Astrocyte (in vitro differentiated cells and primary cell): ENCODE data around the gene C3orf20. TPM values are rescaled to one million over a fixed set of nuclear protein-coding genes. Genes with fewer than 3 reads are reported as not detected.

ENCODE experiments used
- DNase-seq: peaks from one replicate; pipeline ENCODE4 v3.0.0-alpha.2; 2010; ENCODE audit warnings: low read depth
- FAIRE-seq: peaks from 2 replicates; lab custom pipeline; 2011; peaks lifted over from hg19 to GRCh38; lab: Jason Lieb, UNC
- H2AFZ ChIP-seq: 2 replicates; pipeline ENCODE4 v1.6.0; 2012; ENCODE audit warnings: low read depth, low read length, inconsistent platforms
- H3K27ac ChIP-seq: 2 replicates; pipeline ENCODE4 v1.5.1; 2011; ENCODE audit warnings: low read depth, low read length, inconsistent platforms
- H3K27me3 ChIP-seq: 2 replicates; pipeline ENCODE4 v1.6.0; 2011; ENCODE audit warnings: low read length, inconsistent platforms; ENCODE audit not compliant: insufficient read depth
- H3K36me3 ChIP-seq: 2 replicates; pipeline ENCODE4 v1.5.1; 2011; ENCODE audit warnings: low read length, inconsistent platforms; ENCODE audit not compliant: insufficient read depth
- H3K4me1 ChIP-seq: 2 replicates; pipeline ENCODE4 v1.5.1; 2011; ENCODE audit warnings: low read length, inconsistent platforms; ENCODE audit not compliant: insufficient read depth
- H3K4me2 ChIP-seq: 2 replicates; pipeline ENCODE4 v1.6.0; 2012; ENCODE audit warnings: low read length, inconsistent platforms
- H3K4me3 ChIP-seq: 2 replicates; pipeline ENCODE4 v1.5.1; 2011; ENCODE audit warnings: low read depth, mild to moderate bottlenecking, low read length, inconsistent platforms; ENCODE audit not compliant: insufficient read depth
- H3K79me2 ChIP-seq: 2 replicates; pipeline ENCODE4 v1.6.0; 2012; ENCODE audit warnings: mild to moderate bottlenecking, low read length, inconsistent platforms; ENCODE audit not compliant: insufficient read depth
- H3K9ac ChIP-seq: 2 replicates; pipeline ENCODE4 v1.6.0; 2012; ENCODE audit warnings: mild to moderate bottlenecking, low read length, inconsistent platforms
- H3K9me3 ChIP-seq: 2 replicates; pipeline ENCODE4 v1.5.1; 2012; ENCODE audit warnings: low read depth, mild to moderate bottlenecking, low read length, inconsistent platforms; ENCODE audit not compliant: insufficient read depth
- H4K20me1 ChIP-seq: 2 replicates; pipeline ENCODE4 v1.6.0; 2012; ENCODE audit warnings: low read length, inconsistent platforms; ENCODE audit not compliant: insufficient read depth
- H3K27ac Mint-ChIP-seq: one replicate; pipeline ENCODE4 v1.8.0; 2021; ENCODE audit warnings: mild to moderate bottlenecking, mixed read lengths; ENCODE audit not compliant: unreplicated experiment
- H3K27me3 Mint-ChIP-seq: one replicate; pipeline ENCODE4 v1.8.0; 2021; ENCODE audit warnings: low read depth, mixed read lengths; ENCODE audit not compliant: unreplicated experiment
- H3K36me3 Mint-ChIP-seq: one replicate; pipeline ENCODE4 v1.8.0; 2021; ENCODE audit warnings: low read depth, mixed read lengths; ENCODE audit not compliant: unreplicated experiment
- H3K4me1 Mint-ChIP-seq: one replicate; pipeline ENCODE4 v1.8.0; 2021; ENCODE audit warnings: low read depth, mixed read lengths; ENCODE audit not compliant: unreplicated experiment
- H3K4me3 Mint-ChIP-seq: one replicate; pipeline ENCODE4 v1.8.0; 2021; ENCODE audit warnings: mild to moderate bottlenecking, moderate library complexity, mixed read lengths; ENCODE audit not compliant: unreplicated experiment
- H3K9me3 Mint-ChIP-seq: one replicate; pipeline ENCODE4 v1.8.0; 2021; ENCODE audit warnings: mild to moderate bottlenecking, mixed read lengths; ENCODE audit not compliant: unreplicated experiment
- CTCF ChIP-seq: IDR thresholded peaks from 2 replicates; pipeline ENCODE4 v1.5.1; 2011; ENCODE audit warnings: low read depth, mild to moderate bottlenecking, inconsistent platforms, low read length, moderate library complexity; ENCODE audit not compliant: insufficient read depth
- EZH2 ChIP-seq: IDR thresholded peaks from 2 replicates; pipeline ENCODE4 v1.6.1; 2012; ENCODE audit warnings: mild to moderate bottlenecking, low read length, inconsistent platforms; ENCODE audit not compliant: insufficient read depth
- total RNA-seq: library from RNA; stranded (reverse); gene quantifications from 2 replicates; pipeline ENCODE4 v1.2.1, GENCODE V29; 2021

C3orf20 gene
- total RNA-seq, 1 donor from 2014 or later = 0.16 TPM

GRCh38 chr3:14633819-14634424 is 41.0 kb upstream of the C3orf20 start:
- no peak overlapping the region for H3K27ac Mint-ChIP-seq
- H3K4me3 Mint-ChIP-seq = no peak overlapping the region
- H3K36me3 ChIP-seq = no peaks in the 10 kb centered on the region
- no peak overlapping the region for H3K4me2 ChIP-seq
- FAIRE-seq (no peak), DNase-seq (peak; percentile 27)
- no peaks in the 10 kb centered on the region for H3K4me1 ChIP-seq
- H3K36me3 Mint-ChIP-seq = no peaks in the 10 kb centered on the region
- no peak overlapping the region for H3K4me3 ChIP-seq
- no peaks in the 10 kb centered on the region for H3K79me2 ChIP-seq
- H2AFZ ChIP-seq = no peak overlapping the region
- H3K9ac ChIP-seq = no peak overlapping the region
- no peak overlapping the region for H3K27ac ChIP-seq
- peaks cover 4% of the 10 kb centered on the region for H3K27me3 ChIP-seq
- peak; percentile 67 for TF ChIP-seq CTCF
- TF ChIP-seq EZH2 = no peak
- no peaks in the 10 kb centered on the region for H4K20me1 ChIP-seq
- peaks cover 7% of the 10 kb centered on the region for H3K9me3 Mint-ChIP-seq
- peaks cover 2% of the 10 kb centered on the region for H3K27me3 Mint-ChIP-seq
- H3K9me3 ChIP-seq = no peaks in the 10 kb centered on the region
- peaks cover 7% of the 10 kb centered on the region for H3K4me1 Mint-ChIP-seq

GRCh38 chr3:14634763-14635400 is 40.1 kb upstream of the C3orf20 start:
- no peak overlapping the region for H3K9ac ChIP-seq
- H3K4me3 Mint-ChIP-seq = no peak overlapping the region
- peaks cover 2% of the 10 kb centered on the region for H3K27me3 Mint-ChIP-seq
- TF ChIP-seq EZH2 (no peak), CTCF (no peak)
- peaks cover under 1% of the 10 kb centered on the region for H3K4me1 ChIP-seq
- H3K36me3 ChIP-seq = no peaks in the 10 kb centered on the region
- H3K27me3 ChIP-seq = peaks cover 4% of the 10 kb centered on the region
- no peak overlapping the region for H3K4me3 ChIP-seq
- no peaks in the 10 kb centered on the region for H3K9me3 ChIP-seq
- H4K20me1 ChIP-seq = no peaks in the 10 kb centered on the region
- DNase-seq (peak; percentile 18), FAIRE-seq (no peak)
- no peak overlapping the region for H3K27ac ChIP-seq
- H3K27ac Mint-ChIP-seq = no peak overlapping the region
- no peaks in the 10 kb centered on the region for H3K36me3 Mint-ChIP-seq
- H3K4me2 ChIP-seq = no peak overlapping the region
- peaks cover 7% of the 10 kb centered on the region for H3K4me1 Mint-ChIP-seq
- peaks cover 7% of the 10 kb centered on the region for H3K9me3 Mint-ChIP-seq
- no peaks in the 10 kb centered on the region for H3K79me2 ChIP-seq
- peak overlapping the region; percentile 9 for H2AFZ ChIP-seq

- no peaks in the 10 kb centered on the region for H3K9me3 Mint-ChIP-seq
- Histone ChIP-seq H3K36me3 (no peaks in the 10 kb centered on the region), H4K20me1 (no peaks in the 10 kb centered on the region), H3K4me3 (no peak overlapping the region), H3K9ac (no peak overlapping the region), H3K4me1 (peaks cover 6% of the 10 kb centered on the region), H2AFZ (no peak overlapping the region), H3K9me3 (no peaks in the 10 kb centered on the region), H3K27ac (no peak overlapping the region), H3K4me2 (no peak overlapping the region), H3K79me2 (no peaks in the 10 kb centered on the region), H3K27me3 (peaks cover 4% of the 10 kb centered on the region)
- H3K4me3 Mint-ChIP-seq = no peak overlapping the region
- no peaks in the 10 kb centered on the region for H3K36me3 Mint-ChIP-seq
- DNase-seq = no peak
- peaks cover 2% of the 10 kb centered on the region for H3K27me3 Mint-ChIP-seq
- H3K27ac Mint-ChIP-seq = no peak overlapping the region
- TF ChIP-seq EZH2 = no peak
- no peak for TF ChIP-seq CTCF
- no peak for FAIRE-seq
- H3K4me1 Mint-ChIP-seq = peaks cover 9% of the 10 kb centered on the region
Observed at GRCh38 chr3:14636496-14637087, 38.3 kb upstream of the C3orf20 start.
